Lower leg skin (tissue), 4 donors: ENCODE measurements around the gene TRMU. TPM values are rescaled to one million over a fixed set of nuclear protein-coding genes. Genes with fewer than 3 reads are reported as not detected.
"Not testable (repeated sequence)": the region's sequence is repeated elsewhere in the genome, so short reads cannot be mapped to it uniquely, and the experiment has no call there.

ENCODE experiments used
- DNase-seq, 2 donors: peaks; one replicate each; pipeline ENCODE4 v3.0.0-alpha.2; 2019; ENCODE audit warnings: low spot score in 2 of 2
- H3K4me3 ChIP-seq: fragments of 200-600 bp; sonication (generic); 2 replicates; pipeline ENCODE4 v1.5.1; 2017; ENCODE audit warnings: mild to moderate bottlenecking, low read depth; ENCODE audit not compliant: poor library complexity, severe bottlenecking
- CTCF ChIP-seq, 3 donors: fragments of 450-650 bp; IDR thresholded peaks; one replicate each; pipeline ENCODE4 v1.5.1; 2016; ENCODE audit warnings: antibody characterized with exemption in 3 of 3, mild to moderate bottlenecking in 3 of 3, moderate library complexity in 2 of 3
- POLR2A ChIP-seq, 2 donors: fragments of 450-650 bp; IDR thresholded peaks; one replicate each; pipeline ENCODE4 v1.6.1; 2016 to 2017; ENCODE audit warnings: antibody characterized with exemption in 2 of 2, mild to moderate bottlenecking in 1 of 2, moderate library complexity in 1 of 2
- WGBS, 2 donors: methylation state at CpG; one replicate each; pipeline ENCODE4 v1.1.5; 2018; 5-methylcytosine and 5-hydroxymethylcytosine counted together
- intact Hi-C: fragments of 100-400 bp; cut with DNase I; formaldehyde crosslinking; loops from one replicate; pipeline ENCODE4 v1.15.0; 2023; ENCODE audit warnings: low total_unique reads
- total RNA-seq, 4 donors: library from RNA; depleted of rRNA; stranded (reverse); fragments of >200 nt; gene quantifications; one replicate each; pipeline ENCODE4 v1.1.0, GENCODE V29; 2016

Gene TRMU
- total RNA-seq, 4 donors from 2014 or later, result 26.8 to 43.5 (median 32.7) TPM

GRCh38 chr22:46392137-46392844, 56.8 kb downstream of the TRMU start:
- no peak for DNase-seq
- no peak overlapping the region for H3K4me3 ChIP-seq
- intact Hi-C loops, result no loop called here
- 81 to 84% methylated on average over 16 of the region's 16 CpGs for WGBS, 2 donors
- no peak for TF ChIP-seq POLR2A (IDR thresholded peaks at IDR 0.05)
- TF ChIP-seq CTCF (IDR thresholded peaks at IDR 0.05), result no peak

GRCh38 chr22:46393873-46394272, 58.4 kb downstream of the TRMU start:
- intact Hi-C loops, result no loop called here
- 62% methylated on average over 14 of the region's 14 CpGs for WGBS, 2 donors
- DNase-seq, result no peak
- H3K4me3 ChIP-seq, result no peak overlapping the region
- TF ChIP-seq POLR2A (IDR thresholded peaks at IDR 0.05) (no peak), CTCF (IDR thresholded peaks at IDR 0.05) (no peak)

- H3K4me3 ChIP-seq, result no peak overlapping the region
- TF ChIP-seq POLR2A (IDR thresholded peaks at IDR 0.05), result no peak
- TF ChIP-seq CTCF (IDR thresholded peaks at IDR 0.05), result no peak
- 90 to 91% methylated on average over 14 of the region's 14 CpGs for WGBS, 2 donors
- intact Hi-C loops, result no loop called here
- DNase-seq, result no peak
Observed at GRCh38 chr22:46394622-46395021, 59.1 kb downstream of the TRMU start.

DNA sequence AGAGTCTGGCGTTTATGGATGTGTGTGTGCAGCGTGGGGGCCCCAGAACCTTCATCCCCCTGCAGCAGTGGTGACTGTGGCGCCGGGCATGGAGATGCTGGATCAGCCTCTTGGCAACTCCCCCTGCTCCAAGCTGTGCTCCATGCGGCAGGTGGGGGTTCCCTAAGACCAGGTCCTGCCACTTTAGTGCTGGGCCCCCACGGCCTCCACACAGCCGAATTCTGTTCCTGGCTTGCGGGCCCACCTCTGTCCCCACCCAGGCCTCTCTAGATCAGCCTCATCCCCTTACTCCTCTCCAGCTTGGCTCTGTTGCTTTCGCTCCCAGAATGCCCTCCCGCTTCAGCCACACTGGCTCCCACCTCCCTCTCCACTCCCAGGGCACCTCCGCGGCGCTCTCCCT, 59.6 kb downstream of the TRMU start:
- WGBS, 2 donors, result 90 to 92% methylated on average over 13 of the region's 13 CpGs
- DNase-seq, result no peak
- intact Hi-C loops, result no loop called here
- no peak for TF ChIP-seq CTCF (IDR thresholded peaks at IDR 0.05)
- TF ChIP-seq POLR2A (IDR thresholded peaks at IDR 0.05), result no peak
- H3K4me3 ChIP-seq, result no peak overlapping the region

DNA sequence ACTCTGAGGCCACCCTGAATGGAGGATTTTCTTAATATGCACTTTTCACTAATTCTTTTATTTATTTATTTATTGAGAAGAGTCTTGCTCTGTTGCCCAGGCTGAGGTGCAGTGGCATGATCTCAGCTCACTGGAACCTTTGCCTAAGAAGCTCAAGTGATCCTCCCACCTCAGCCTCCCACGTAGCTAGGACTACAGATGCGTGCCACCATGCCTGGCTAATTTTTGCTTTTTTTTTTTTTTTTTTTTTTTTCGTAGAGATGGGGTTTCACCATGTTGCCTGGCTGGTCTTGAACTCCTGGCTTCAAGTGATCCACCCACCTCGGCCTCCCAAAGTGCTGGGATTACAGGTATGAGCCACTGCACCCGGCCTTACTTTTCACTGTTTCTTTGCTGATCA, 61.5 kb downstream of the TRMU start:
- H3K4me3 ChIP-seq, intact Hi-C loops: not testable (repeated sequence)
- 88 to 89% methylated on average over 5 of the region's 5 CpGs for WGBS, 2 donors

GRCh38 chr22:46397514-46397913, 62.0 kb downstream of the TRMU start:
- TF ChIP-seq CTCF (IDR thresholded peaks at IDR 0.05), result no peak
- TF ChIP-seq POLR2A (IDR thresholded peaks at IDR 0.05), result no peak
- no peak overlapping the region for H3K4me3 ChIP-seq
- WGBS, 2 donors, result 90 to 91% methylated on average over 18 of the region's 18 CpGs
- intact Hi-C loops, result no loop called here
- DNase-seq, result no peak

More for the DNA sequence above, 61.5 kb downstream of the TRMU start:
- DNase-seq, result not testable (repeated sequence)
